Central memory CD8-positive, alpha-beta T cell (primary cell): ENCODE results near the gene TULP4.

Experiments
- ATAC-seq: fragments of 150-1000 bp; cut with Tn5 transposase; replicated peaks from 2 replicates; pipeline ENCODE4 v1.10.0; 2022; ENCODE audit warnings: mild to moderate bottlenecking, moderate FRiP score, moderate number of reproducible peaks; ENCODE audit not compliant: poor library complexity, severe bottlenecking; ENCODE audit errors: extremely low read depth
- DNase-seq, 2 donors: peaks; one replicate each; pipeline ENCODE4 v3.0.0; 2021; ENCODE audit warnings: low spot score in 2 of 2
- H3K27ac Mint-ChIP-seq: one replicate; pipeline ENCODE4 v1.8.0; 2022; ENCODE audit warnings: low read depth, mild to moderate bottlenecking, moderate library complexity, mixed read lengths
- H3K27me3 Mint-ChIP-seq: one replicate; pipeline ENCODE4 v1.8.0; 2022; ENCODE audit warnings: mixed read lengths
- H3K36me3 Mint-ChIP-seq: one replicate; pipeline ENCODE4 v1.8.0; 2022; ENCODE audit warnings: mild to moderate bottlenecking, moderate library complexity, mixed read lengths; ENCODE audit not compliant: insufficient read depth
- H3K4me1 Mint-ChIP-seq: one replicate; pipeline ENCODE4 v1.8.0; 2022; ENCODE audit warnings: mixed read lengths
- H3K4me3 Mint-ChIP-seq: one replicate; pipeline ENCODE4 v1.8.0; 2022; ENCODE audit warnings: mild to moderate bottlenecking, moderate library complexity, mixed read lengths
- H3K9me3 Mint-ChIP-seq: one replicate; pipeline ENCODE4 v1.8.0; 2022; ENCODE audit warnings: mixed read lengths

TULP4 gene

GRCh38 chr6:158312165-158312564 lies at the start of gene TULP4:
Gene TULP4, plus strand, starts transcription at chr6:158312465. Its CDS starts 1,552 bp downstream, at chr6:158314017.
- Mint-ChIP-seq H3K4me3 (no peak within 1 kb of the TSS), H3K4me1 (peaks cover 24% of the 10 kb centered on the region), H3K27ac (peak within 1 kb of the TSS; percentile 10), H3K27me3 (no peaks in the 10 kb centered on the region), H3K9me3 (no peaks in the 10 kb centered on the region), H3K36me3 (peaks cover 4% of the 10 kb centered on the region)
- ATAC-seq (no peak), DNase-seq (no peak)

DNA sequence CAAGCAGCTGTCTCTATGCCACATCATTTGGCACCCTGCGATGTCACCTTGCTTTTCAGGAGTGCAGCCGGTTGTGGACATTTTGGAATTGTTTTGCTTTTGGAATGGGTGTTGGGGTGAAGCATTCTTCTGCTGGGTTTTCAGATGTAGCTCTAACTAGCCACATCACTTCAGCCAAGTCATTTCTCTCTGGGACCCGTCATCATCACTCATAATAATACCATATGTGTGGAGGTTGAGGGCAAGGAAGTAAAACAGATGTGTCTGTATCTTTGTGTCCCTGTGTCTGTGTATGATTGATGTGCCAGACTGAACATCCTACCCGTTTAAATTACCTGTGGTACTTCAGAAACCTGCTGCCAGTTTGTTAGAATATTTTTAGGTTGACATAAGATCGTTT lies 49.5 kb upstream of the TULP4 start:
- H3K4me1 Mint-ChIP-seq = peaks cover 11% of the 10 kb centered on the region
- H3K36me3 Mint-ChIP-seq = peaks cover 6% of the 10 kb centered on the region
- no peak overlapping the region for H3K4me3 Mint-ChIP-seq
- DNase-seq (no peak), ATAC-seq (no peak)
- H3K27me3 Mint-ChIP-seq = no peaks in the 10 kb centered on the region
- H3K27ac Mint-ChIP-seq = no peak overlapping the region
- H3K9me3 Mint-ChIP-seq = no peaks in the 10 kb centered on the region

DNA sequence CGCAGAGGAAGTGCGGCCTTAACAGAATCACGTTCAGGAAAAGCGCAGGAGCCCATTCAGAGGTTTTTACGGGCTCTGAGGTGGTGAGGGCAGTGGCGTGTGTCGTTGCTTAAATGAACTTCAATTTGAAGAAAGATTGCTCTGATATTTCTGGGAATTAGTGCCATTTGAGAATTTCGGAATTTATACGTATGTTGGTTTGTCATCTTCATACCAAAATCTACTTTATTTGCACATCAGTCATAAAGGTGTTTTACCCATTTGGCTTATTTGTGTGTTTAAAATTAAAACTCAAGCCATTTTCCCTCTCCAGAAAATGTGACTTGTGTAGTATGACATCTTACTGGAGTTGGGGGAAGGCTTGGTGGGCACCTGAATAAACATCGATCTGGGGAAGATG lies 48.1 kb upstream of the TULP4 start:
- Mint-ChIP-seq H3K9me3 (no peaks in the 10 kb centered on the region), H3K27me3 (no peaks in the 10 kb centered on the region), H3K4me1 (peaks cover 4% of the 10 kb centered on the region), H3K4me3 (no peak overlapping the region), H3K36me3 (peaks cover 6% of the 10 kb centered on the region), H3K27ac (peak overlapping the region; percentile 32)
- ATAC-seq = no peak
- DNase-seq = no peak

GRCh38 chr6:158266131-158266530 lies 46.1 kb upstream of the TULP4 start:
- H3K4me1 Mint-ChIP-seq = peaks cover 12% of the 10 kb centered on the region
- H3K9me3 Mint-ChIP-seq = no peaks in the 10 kb centered on the region
- DNase-seq = no peak
- H3K36me3 Mint-ChIP-seq = peaks cover 3% of the 10 kb centered on the region
- no peak for ATAC-seq
- no peaks in the 10 kb centered on the region for H3K27me3 Mint-ChIP-seq
- H3K27ac Mint-ChIP-seq = no peak overlapping the region
- H3K4me3 Mint-ChIP-seq = no peak overlapping the region

DNA sequence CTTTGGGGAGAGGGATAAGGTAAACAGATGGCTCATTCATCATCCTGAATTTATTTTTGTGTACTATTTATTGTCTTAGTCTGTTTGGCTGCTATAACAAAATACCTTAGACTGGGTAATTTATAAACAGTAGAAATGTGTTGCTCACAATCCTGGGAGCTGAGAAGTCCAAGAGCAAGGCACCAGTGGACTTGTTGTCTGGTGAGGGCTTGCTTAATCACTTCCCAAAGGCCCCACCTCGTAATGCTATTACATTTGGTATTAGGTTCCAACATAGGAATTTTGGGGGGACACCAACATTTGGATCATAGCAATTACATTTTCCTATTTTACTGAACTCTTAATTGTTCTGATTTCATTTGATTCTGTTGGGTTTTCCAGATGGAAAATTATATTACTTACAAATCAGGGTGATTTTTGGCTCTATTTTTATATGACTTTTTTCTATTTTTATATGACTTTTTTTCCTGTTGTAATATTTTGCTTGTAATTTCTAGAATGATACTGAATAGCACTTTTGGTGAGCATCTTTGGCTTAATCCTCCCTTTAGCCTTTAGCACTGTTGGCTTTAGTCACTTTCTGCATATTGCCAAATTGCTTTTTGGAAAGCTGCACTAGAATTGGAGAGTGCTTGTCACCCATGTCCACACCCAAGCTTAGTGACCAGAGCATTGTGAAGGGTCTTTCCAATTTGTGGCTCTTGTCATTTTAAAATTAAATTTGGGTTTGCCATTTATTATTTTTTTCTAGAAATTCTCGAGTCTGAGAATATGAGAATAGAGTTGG lies 43.7 kb upstream of the TULP4 start:
- no peak overlapping the region for H3K27ac Mint-ChIP-seq
- DNase-seq = no peak
- H3K36me3 Mint-ChIP-seq = no peaks in the 10 kb centered on the region
- H3K27me3 Mint-ChIP-seq = no peaks in the 10 kb centered on the region
- H3K4me1 Mint-ChIP-seq = peaks cover 20% of the 10 kb centered on the region
- no peak for ATAC-seq
- H3K4me3 Mint-ChIP-seq = no peak overlapping the region
- no peaks in the 10 kb centered on the region for H3K9me3 Mint-ChIP-seq

DNA sequence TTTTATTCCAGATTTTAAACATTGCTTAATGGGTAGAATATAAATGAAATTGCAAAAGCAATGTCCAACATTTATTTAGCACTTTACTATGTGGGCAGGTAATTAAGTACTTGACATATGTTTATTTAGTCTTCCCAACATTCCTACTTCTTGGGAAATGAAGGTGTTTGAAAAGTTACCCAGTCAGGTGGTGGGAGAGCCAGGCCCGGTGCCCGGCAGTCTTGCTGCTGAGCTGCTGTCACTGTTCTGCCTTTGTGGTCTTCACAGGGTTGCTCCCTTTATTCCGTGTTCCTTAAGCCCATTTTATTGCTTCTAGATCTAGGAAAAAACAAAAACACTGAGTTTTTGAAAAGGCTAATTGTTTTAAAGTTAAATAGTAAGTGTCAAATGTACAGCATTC lies 42.6 kb upstream of the TULP4 start:
- Mint-ChIP-seq H3K27me3 (no peaks in the 10 kb centered on the region), H3K9me3 (peaks cover 1% of the 10 kb centered on the region), H3K36me3 (peaks cover 3% of the 10 kb centered on the region), H3K4me3 (no peak overlapping the region), H3K4me1 (peaks cover 20% of the 10 kb centered on the region), H3K27ac (no peak overlapping the region)
- no peak for ATAC-seq
- no peak for DNase-seq

DNA sequence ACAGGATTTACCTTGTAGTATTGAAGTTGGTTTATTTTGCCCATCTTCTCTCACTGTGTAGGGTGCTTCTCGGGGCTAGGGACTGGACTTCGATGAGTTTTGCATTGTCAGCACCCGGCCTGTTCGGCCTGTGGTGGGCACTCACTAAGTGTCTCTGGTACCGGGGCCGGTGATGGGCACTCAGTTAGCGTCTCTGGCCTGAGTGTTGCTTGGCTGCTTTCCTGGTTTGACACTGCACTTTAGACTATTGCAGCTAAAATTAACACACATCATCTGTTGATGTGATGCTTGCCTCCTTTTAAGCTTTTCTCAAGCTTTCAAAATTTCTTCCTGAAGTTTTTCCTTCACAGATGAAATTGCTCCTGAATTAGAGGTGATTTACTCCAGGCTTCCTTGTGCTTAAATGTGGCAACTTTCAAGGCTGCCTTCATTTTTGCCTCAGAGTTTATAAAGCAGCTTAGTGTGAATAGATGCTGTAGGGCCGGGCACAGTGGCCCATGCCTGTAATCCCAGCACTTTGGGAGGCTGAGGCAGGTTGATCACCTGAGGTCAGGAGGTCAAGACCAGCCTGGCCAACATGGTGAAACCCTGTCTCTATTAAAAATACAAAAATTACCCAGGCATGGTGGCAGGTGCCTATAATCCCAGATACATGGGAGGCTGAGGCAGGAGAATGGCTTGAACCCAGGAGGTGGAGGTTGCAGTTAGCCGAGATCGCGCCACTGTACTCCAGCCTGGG lies 41.7 kb upstream of the TULP4 start:
- H3K4me3 Mint-ChIP-seq = no peak overlapping the region
- ATAC-seq = no peak
- DNase-seq = no peak
- H3K36me3 Mint-ChIP-seq = peaks cover 3% of the 10 kb centered on the region
- peak overlapping the region; percentile 70 for H3K27ac Mint-ChIP-seq
- no peaks in the 10 kb centered on the region for H3K27me3 Mint-ChIP-seq
- H3K4me1 Mint-ChIP-seq = peaks cover 20% of the 10 kb centered on the region
- peaks cover 5% of the 10 kb centered on the region for H3K9me3 Mint-ChIP-seq

DNA sequence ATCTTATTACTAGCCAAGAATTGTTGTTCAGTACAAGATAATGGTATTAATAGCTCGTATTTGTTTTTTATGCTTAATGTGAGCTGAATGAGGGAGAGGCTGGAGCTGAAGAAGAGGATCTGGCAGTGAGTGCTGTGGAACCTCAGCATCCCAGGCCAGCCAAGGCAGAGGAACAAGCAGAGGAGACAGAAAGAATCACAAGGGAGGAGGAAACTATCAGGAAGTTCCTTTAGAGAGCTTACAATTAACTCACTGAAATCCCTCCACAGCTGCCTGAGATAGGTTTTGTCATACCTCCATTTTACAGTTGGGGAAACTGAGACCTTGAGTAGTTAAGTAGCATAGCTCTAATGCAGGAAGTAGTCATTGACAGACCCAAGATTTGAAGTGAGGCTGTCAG lies 39.9 kb upstream of the TULP4 start:
- Mint-ChIP-seq H3K4me1 (peaks cover 22% of the 10 kb centered on the region), H3K27me3 (no peaks in the 10 kb centered on the region), H3K9me3 (peaks cover 5% of the 10 kb centered on the region), H3K36me3 (peaks cover 5% of the 10 kb centered on the region), H3K4me3 (no peak overlapping the region), H3K27ac (no peak overlapping the region)
- no peak for DNase-seq
- no peak for ATAC-seq

DNA sequence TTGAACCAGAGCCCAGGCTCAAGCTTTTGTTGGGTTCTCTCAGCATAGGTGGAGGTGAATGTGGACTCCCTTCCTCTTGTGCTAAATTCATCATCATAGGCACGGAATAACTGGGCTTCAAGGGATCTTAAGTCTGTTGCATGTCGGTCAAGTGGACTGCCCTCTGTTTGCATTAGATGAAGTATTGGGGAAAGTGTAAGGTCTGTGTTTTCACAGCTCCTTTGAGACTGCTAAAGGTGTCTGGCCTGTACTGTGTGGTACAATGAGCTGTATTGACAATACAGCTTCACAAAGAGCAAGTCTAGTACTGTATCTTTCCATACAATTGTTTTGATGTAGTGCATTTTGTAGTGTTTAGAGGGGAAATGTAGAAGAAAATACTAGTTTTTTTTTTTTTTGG lies 34.3 kb upstream of the TULP4 start:
- no peaks in the 10 kb centered on the region for H3K27me3 Mint-ChIP-seq
- H3K4me3 Mint-ChIP-seq = no peak overlapping the region
- DNase-seq (no peak), ATAC-seq (no peak)
- H3K27ac Mint-ChIP-seq = no peak overlapping the region
- peaks cover 5% of the 10 kb centered on the region for H3K9me3 Mint-ChIP-seq
- H3K4me1 Mint-ChIP-seq = peaks cover 20% of the 10 kb centered on the region
- peaks cover 7% of the 10 kb centered on the region for H3K36me3 Mint-ChIP-seq

- no peak for ATAC-seq
- H3K27ac Mint-ChIP-seq = no peak overlapping the region
- peaks cover 4% of the 10 kb centered on the region for H3K36me3 Mint-ChIP-seq
- H3K4me1 Mint-ChIP-seq = peaks cover 29% of the 10 kb centered on the region
- DNase-seq = no peak
- no peaks in the 10 kb centered on the region for H3K27me3 Mint-ChIP-seq
- no peak overlapping the region for H3K4me3 Mint-ChIP-seq
- peaks cover 4% of the 10 kb centered on the region for H3K9me3 Mint-ChIP-seq
Measured at GRCh38 chr6:158279615-158280014, 32.6 kb upstream of the TULP4 start.

DNA sequence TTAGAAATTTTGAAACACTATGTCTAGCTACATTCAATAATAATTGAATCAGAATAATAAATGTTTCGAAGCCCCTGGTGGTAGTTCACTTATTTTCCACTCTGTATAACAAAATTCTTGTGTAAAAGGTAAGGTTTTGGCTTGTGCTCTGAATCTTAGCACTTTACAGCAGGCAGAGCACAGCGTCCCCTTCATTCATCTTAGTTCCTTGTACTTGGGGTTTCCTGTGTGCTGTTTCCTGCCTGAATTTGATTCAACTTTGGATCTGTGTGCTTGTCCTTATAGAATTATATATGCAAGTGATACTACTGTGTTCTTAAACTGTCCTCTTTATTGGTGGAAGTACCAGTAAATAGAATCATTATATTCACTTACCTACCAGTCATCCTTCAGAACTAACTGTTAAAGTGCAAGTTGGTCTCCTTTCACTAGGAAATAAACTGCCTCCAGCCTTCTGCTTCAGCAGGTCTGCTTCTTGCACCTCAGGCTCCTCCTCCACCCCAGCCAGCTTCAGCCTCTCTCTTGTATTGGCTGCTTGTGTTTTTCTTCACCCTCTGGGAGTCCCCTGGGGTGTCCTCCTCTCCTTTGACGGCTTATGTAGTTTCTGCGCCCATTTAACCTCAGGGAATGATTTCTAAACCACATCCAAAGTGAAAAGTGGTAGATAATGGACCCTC lies 28.8 kb upstream of the TULP4 start:
- H3K4me3 Mint-ChIP-seq = peak overlapping the region; percentile 27
- H3K4me1 Mint-ChIP-seq = peaks cover 40% of the 10 kb centered on the region
- H3K9me3 Mint-ChIP-seq = no peaks in the 10 kb centered on the region
- H3K27me3 Mint-ChIP-seq = no peaks in the 10 kb centered on the region
- H3K27ac Mint-ChIP-seq = peak overlapping the region; percentile 73
- peaks cover 4% of the 10 kb centered on the region for H3K36me3 Mint-ChIP-seq
- ATAC-seq (peak; percentile 74), DNase-seq (no peak)

DNA sequence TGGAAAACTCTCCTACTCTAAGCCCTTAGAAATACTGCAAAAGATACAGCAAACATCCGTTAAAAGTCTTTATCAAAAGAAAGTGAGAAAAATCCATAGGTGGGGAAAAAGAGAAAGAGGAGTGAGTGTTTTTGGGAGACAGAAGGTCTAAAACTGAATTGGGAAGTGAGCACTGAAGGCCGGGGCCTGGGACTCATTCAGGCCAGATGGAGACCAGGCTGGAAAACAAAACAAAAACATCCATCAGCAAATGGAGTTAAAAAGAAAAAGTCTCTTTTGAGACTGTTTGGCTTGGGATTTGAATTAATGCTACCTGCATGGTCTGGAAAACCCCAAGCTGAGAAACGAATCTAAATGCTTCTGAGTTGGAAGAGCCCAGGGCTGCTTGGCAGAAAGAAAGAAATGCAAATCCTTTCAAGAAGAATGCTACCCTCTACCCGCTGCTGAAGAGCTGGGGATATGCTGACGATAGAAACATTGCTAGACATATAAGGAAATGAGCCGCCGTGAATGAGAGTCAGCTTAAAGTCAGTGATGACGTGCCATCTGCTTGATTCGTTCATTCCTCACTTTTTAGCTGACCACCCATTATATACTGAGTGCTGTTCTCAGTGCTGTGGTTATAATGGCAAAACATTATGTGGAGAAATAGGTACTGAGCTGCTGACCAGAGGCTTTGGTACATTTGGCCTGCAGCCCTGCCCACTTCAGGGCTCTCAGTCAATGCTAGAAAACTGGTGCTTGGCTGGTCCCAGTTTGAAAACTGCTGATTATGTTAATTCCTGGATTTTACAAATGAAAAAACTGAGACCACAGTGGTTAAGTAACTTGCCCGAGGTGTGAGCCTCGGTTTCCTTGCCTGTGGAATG lies 28.0 kb upstream of the TULP4 start:
- Mint-ChIP-seq H3K4me3 (peak overlapping the region; percentile 27), H3K4me1 (peaks cover 40% of the 10 kb centered on the region), H3K9me3 (no peaks in the 10 kb centered on the region), H3K27ac (peak overlapping the region; percentile 73), H3K36me3 (peaks cover 4% of the 10 kb centered on the region), H3K27me3 (no peaks in the 10 kb centered on the region)
- no peak for DNase-seq
- peak; percentile 74 for ATAC-seq
